CD4-positive, alpha-beta T cell treated with Interleukin-12 subunit alpha and Interleukin-12 subunit beta, for 1 hour (primary cell): ENCODE data around the gene KRT83.

Experiments used
- DNase-seq: peaks from one replicate; pipeline ENCODE4 v3.0.0-alpha.2; 2020

The KRT83 gene

DNA sequence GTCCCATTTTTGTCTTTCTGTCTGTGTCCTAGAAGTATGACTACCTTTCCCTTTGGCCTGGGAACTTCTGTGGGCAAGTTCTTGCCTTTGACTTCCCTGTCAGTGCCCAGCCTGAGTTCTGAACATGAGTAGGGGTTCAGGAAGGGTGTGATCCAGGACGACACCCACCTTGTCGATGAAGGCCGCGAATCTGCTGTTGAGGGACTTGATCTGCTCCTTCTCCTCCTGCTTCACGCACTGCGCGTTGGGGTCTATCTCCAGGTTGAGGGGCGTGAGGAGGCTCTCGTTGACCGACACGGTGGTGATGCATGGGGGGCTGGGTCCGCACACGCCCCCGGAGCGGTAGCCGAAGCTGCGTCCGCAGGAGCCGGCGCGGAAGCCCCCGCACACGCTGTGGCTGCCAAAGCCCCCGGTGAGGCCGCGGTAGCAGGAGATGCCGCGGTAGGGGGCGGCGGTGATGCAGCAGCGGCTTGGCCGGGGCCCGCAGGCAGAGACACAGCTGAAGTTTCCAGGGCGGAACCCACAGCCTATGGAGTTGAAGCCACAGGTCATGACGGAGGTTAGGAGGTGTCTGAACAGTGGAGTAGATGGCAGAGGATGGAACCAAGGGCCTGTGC is at the start of gene KRT83:
KRT83 (minus strand) TSS at position 615 of the 617 bp plus-strand sequence; CDS start at position 552, 63 bp downstream.
- DNase-seq, result no peak

DNA sequence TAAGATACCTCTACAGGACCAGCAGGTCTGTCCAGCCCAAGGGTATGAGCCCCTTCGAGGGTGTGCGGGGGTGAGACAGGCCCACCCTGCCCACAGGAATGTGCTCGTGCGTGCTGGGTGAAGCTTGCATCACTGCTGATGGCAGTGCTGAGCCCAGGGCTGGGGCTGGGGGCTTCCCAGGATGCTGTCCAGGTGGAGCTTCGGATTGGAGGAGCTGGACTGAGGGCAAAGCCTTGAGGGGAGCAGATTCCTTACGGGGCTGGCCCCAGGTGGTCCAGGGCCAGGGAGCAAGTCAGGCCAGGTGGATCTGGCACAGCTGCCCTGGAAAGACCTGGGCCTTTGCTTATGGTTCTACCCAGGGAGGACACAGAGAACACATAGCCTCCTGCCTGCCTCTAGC is 48.6 kb upstream of the KRT83 start:
- DNase-seq, result no peak

DNA sequence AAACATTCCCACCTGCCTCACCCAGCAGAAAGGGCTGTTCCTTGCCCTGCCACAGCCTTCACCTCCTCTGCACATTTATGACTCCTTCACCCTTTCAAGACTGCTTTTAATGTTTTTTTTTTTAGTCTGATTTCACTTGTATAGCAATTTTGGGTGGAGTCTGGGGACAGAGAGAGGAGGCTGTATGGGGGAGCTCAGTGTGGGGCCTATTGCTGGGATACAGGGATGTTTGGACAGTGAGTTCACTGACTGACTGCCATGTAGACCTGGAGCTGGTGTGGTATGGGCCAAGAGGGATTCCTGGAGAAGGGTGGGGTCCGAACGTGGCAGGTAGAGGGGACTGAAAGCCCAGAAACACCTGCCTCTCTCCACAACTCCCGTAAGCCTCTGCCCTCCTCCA is 48.0 kb upstream of the KRT83 start:
- no peak for DNase-seq

DNA sequence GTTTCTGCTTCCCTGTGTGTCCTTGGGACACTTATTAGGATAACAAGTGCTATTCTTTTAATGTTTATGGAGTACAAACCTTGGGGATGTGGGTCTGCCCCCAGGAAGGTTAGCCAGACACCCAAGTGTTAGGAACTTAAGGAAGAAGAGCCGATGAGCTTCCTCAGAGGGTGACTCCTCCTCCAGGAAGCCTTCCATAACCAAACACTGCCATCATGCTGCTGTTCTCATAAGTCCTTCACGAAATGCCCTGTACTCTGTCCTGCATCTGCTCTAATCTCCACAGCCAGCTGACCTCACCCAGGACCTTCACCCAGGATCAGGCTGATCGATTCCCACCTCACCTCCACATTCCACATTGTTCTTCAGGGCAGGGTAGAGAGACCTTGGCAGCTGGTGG is 47.3 kb upstream of the KRT83 start:
- DNase-seq, result no peak

DNA sequence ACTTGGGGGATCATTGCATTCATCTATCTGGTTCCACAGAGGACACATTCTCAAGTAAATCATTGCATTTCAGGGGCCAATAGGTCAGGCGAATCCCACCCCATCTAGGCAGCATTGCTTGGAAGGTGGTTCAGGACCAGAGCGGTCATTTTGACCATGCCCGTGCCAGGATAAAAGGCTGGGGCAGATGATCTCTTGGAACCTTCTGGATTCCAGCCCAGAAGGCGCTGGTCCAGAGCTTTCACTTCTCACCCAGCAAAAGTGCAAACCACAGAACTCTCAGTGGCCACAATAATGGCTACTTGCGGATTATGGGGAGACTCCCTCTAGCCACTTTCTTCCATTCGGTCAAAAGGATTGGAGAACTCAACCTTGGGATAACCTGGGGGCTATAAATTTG is 46.7 kb upstream of the KRT83 start:
- DNase-seq, result no peak

DNA sequence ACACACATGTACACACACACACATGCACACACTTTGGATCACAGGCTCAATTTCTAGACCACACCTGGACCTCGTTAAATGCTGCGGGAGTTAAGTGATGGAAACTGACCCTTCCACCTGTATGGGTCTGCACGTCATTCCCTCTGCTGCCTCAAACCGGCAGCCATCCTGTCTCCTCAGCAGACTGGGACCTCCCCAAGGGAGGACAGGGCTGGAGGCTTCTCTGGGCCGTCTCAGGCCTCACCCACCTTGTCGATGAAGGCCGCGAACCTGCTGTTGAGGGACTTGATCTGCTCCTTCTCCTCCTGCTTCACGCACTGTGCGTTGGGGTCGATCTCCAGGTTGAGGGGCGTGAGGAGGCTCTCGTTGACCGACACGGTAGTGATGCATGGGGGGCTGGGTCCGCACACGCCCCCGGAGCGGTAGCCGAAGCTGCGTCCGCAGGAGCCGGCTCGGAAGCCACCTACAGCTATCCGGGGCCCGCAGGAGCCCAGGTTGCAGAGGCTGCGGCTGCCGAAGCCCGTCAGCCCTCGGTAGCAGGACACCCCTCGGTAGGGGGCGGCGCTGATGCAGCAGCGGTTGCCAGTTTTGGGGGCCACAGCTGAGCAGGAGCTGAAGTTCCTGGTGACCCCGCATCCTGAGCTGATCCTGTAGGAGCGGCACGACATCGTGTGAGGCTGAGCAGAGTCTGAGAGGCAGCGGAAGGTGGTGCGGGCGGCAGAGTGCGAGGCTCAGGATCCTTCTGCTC is 45.7 kb upstream of the KRT83 start, which contains the start of gene KRT85:
KRT85 (minus strand) TSS at position 744 of the 748 bp plus-strand sequence; CDS start at position 668, 76 bp downstream.
- DNase-seq, result no peak

DNA sequence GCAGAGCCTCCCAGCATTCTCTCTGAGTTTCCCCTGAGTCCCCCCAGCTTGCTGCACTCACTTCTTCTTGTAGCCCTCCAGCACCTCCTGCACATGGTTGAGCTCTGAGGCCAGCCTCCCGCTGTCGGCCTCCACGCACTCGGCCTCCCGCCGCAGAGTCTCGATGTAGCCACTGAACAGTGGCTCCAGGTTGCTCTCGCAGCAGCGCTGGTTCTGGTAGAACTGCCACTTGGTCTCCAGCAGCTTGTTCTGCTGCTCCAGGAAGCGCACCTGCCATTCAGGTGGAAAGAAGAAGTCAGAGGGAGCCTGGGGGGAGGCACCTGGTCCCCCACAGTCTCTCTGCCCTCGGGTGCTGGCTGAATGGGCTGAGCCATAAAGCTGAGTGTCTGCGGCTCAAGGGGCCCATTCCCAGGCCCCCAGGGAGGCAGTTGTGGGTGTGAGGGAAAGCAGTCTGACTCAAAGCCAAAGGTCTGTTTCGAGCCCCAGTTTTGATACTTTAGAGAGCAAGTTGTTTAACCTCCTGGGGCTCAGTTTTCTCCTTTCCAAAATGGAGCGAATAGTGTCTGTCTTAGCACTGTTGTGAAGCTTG is 43.8 kb upstream of the KRT83 start:
- DNase-seq, result no peak

DNA sequence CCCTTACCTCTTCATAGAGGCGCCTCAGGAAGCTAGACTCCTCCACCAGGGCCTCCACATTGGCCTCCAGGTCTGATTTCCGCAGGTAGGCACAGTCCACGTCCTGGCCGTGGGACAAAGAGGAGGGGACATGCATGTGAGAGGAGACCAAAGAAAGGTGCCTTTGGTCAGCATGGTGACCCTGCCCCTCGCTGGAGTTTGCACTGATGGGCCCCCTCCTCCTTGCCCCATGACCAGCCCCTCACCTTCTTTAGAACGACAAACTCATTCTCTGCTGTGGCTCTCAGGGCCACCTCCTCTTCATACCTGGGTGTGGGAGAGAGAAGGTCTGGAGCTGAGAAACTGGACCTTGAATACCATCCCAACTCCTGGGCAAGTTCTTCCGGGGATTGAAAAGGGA is 42.9 kb upstream of the KRT83 start:
- DNase-seq, result no peak

DNA sequence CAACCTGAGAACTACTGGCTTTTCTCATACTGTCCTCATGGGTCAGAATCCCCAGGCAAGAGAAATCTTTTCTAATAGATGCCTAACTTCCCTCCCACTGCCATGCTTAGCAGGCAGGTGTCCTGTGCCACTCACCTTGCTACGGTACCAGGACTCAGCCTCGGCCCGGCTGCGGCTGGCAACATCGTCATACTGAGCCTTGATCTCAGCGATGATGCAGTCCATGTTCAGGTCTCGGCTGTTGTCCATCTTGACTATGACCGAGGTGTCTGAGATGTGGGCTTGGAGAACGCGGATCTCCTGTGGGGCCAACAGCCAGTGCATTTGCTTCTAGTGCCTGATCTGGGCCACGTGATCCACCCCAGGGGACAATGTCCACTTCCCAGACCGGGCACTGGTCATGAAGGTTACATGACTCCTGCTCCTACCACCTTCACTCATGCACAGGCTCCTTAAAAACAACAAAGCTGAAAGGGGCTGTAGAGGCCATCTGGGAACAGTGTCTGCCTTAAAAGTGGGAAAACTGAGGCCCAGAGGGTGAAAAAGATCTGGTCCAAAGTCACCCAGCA is 42.0 kb upstream of the KRT83 start:
- DNase-seq, result no peak

DNA sequence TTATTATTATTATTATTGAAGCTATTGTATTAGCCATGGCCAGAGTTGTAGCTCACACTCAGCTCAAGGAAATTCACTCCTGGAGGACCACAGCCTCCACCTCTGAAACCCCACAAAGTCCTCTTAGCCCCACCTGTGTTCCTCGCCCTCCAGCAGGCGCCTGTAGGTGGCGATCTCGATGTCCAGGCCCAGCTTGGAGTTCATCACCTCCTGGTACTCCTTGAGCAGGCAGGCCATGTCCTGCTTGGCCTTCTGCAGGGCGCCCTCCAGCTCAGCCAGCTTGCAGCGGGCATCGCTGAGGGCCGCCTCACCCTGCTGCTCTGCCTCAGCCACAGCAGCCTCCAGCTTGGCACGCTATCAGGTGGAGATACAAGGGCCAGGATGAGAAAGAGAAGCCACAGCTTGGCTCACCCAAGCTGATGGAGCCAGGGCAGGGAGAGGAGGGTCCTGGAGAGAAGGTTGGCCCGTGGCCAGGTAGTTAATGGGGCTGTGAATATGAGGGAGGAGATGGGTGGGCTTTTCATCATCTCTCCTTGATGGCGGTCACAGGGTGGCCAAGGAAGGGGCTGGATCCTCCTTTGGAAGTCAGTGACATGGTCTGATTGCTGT is 41.0 kb upstream of the KRT83 start:
- DNase-seq, result no peak

DNA sequence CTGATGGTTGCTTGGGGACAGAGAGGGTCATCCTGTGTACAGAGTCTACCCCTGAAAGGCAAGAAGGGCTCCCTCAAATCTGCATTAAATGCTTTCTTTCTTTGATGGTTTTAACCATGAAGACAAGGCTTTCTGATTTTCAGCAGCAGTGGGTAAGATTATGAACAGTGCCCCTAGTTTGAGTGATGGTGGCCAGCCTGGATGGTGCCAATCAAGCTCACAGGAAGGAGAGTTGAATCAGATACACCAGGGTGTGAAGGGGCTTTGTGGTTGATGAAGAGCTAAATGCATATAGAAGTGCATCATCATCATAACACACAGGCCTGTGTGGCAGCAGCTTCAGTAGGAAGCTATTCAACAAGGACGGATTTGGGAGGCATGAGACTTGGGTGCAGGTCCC is 40.4 kb upstream of the KRT83 start:
- DNase-seq, result no peak

DNA sequence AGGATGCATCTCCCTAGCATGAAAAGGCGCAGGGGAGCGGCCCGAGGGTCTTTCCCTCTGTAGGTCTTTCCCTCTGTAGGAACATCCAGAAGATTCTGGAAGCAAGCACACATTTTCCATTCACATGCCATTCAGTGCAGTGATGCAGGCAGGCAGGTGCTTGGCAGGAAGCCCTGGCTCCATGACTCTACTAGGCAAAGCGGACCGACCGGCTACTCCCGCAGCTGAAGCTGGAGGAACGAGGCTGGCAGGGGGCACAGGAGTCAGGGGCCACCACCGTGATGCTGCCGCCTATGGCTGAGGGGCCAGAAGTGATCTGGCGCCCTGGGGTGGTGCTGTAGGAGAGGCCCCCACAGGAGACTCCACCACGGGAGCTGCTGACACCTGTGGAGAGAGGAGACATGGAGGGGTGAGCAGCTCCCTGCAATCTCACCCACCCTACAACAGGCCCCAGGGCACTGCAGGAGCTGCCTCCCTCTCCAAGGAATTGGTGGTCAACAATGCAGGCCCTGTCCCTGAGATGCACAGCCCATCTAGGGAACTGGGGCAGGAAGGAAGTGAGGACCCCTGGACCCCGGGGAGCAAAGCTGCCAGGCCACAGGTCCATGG is 39.6 kb upstream of the KRT83 start:
- no peak for DNase-seq

DNA sequence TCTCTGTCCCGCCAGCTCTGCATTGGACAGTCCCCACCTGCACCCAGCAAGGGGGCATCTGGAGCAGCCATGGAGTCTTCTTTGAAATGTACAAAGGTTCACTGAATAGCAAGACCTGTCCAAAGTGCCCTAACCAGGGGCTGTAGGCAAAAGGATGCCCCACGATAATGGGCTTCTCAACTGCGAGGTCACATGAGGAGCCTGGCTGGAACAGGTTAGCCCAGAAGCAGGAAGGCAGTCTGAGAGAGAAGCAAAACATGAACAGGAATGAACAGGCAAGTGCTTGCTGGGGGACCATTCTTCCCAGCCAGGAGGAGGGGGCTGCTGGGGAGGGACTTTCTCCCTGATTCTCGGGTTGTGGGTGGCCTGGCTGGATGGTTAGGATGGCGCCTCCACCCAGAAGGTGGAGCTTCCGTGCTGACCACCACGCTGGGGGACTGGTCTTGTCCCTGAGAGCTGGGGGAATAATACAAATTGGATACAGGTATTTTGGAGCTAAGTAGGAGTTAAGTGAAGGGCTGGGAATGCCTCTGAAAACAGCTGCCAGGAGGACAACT is 39.0 kb upstream of the KRT83 start:
- DNase-seq, result no peak

DNA sequence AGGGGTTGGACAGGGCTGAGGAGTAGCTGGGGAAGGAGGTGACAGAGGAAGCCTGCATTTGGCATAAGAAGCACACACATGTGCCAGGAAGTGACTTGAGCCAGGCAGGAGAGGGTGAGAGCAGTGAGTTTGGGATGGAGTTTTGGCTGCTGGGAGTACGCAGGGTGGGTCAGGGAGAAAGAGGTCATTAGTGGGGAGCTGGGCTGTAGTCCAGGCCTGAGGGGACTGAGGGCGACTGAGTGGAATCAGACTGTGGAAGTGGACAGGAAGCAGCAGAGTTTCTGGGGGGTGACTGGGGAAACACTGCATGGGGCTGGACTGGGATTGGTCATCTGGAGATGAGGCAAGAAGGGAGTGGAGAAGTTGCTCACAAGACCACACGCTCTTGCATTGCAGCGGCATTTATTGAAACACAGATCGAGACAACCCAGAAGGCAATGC is 38.4 kb upstream of the KRT83 start:
- no peak for DNase-seq

DNA sequence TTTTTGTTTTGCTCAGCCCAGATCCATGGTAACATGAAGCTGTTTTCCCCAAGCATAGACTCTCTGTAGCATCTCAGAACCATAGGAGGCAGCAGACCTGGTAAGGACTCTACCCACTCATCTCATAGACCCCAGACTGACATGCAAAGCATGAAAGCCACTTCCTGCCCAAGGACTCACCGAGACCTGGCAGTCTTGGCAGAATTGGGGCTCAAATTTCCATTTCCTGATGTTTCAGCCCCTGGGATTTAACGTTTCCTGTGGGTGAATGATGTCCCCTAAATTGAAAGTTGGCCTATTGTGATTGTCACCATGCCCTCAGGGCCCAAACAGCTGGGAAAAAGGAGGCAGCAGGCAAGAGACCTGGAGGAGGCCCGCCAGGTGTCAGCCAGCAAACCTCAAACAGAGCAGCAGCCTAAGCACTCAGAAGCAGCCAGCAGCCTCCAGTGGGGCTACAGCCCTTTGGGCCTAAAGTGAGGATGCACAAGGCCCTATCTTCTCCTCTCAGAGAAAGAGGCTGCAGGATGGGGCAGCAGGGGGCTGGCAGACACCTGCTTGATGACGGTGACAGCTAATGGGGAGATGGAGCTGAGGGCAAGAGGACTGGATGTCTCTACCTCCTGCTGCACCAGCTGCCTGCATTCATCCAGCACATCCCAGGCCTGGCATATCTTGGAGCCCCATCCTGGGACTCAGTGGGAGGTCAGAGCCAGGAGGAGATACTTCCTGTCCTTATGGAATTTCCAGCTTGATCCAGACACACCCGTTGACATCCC is 37.6 kb upstream of the KRT83 start:
- DNase-seq, result peak; percentile 16

DNA sequence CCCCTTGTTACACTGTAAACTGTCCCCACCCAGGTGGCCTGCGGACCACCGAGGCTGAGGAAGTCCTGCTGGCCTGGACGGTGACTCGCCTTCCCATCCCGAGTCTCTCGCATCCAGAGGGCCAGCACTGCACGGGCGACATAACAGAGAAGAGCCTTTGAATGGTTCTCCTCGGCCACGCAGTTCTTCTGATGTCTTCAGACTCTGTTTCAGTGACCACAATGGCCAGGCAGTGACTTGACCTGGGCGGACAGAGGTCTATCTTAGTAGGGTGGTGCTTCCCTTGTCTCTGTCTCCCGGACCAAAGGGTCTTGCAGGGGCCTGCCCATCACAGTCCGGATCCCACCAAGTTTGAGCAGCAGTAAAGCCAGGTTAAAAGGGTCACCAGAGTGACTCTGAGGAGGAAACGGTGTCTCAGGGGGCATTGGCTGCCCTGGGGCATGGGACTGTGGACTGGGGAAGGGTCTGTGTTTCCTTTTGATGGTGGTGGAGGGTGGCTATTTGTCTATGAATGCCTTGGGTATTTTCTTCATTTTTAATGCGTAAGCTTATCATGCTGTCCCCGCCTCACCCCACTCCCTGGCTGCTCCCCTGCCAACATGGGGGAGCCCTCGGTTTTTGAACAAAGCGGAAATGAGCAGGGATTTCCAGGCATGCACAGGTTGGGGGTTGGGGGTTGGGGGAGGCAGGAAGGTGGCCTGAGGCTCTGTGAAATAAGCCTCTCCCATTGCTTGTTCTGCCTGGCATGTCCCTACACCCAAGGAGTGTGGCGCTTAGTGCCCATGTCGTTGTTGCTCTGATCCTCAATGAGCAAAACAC is 35.8 kb upstream of the KRT83 start:
- no peak for DNase-seq

DNA sequence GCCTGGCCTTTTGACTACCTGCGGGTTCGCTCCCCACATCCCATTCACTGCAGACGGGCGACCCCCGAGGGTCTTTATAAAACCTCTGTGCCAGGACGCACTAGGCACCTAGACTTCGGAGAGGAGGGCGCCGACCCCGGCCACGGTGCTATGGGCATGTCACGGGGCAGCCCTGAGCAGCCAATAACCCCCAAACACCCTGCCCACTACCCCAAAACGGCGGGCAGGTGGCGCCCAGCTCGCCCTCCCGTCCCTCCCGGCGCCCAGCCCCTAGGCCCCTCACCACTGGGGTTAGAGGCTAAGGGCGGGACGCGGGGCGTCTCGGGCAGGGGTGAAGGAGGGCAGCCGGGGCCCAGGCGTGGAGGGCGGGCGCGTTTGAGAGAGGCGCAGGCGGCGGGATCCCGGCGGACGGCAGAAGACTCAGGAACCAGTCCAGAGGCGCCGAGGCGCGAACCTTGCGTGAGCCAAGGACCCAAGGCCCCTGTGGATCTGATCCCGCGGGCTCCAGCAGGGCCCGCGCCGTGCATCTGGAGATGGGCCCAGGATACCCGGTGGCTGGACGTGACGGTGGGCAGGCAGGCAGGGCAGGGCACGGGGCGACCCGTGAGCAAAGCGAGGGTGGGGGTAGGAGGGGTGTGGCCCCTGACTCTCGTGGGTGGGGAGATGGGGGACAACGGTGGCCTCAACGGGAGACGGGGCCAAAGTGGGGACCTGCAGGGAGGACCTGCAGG is 35.0 kb upstream of the KRT83 start:
- DNase-seq, result no peak

DNA sequence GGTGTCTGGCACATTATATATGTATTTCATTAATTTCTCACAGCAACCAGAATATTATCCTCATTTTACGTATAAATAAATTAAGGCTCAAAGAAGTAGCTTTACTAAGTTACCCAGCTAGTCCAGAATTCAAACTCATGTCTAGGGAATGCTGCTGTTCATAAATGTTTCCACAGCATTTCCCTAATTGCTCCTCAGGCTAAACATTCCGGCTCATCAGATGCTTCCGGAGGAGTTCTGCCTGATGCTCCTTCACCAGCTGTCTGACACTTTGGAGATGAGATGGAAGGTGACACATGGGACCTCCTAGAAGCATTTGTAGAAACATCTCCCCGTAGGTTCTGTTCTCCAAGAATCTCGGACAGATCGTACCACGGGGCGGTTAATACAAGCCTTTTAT is 34.0 kb upstream of the KRT83 start:
- no peak for DNase-seq

DNA sequence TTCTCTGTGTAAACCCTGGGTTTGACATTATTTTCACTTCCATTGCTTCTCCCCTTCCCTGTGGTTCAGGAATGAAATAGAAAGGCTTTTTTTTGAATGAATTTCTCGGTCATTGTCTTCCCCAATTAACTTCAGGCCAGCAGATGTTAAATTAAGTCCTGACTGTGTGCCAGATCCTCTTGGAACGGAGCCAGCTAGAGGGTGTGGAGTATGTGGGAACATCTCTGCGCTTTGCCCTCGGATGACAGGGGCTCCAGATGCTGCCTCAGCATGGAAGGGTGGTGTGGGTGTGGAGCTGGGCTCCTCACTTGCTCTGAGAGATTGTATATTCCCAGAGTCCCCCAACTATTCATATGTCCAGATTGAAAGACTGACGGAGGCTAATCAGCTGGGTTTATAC is 33.0 kb upstream of the KRT83 start:
- DNase-seq, result no peak

DNA sequence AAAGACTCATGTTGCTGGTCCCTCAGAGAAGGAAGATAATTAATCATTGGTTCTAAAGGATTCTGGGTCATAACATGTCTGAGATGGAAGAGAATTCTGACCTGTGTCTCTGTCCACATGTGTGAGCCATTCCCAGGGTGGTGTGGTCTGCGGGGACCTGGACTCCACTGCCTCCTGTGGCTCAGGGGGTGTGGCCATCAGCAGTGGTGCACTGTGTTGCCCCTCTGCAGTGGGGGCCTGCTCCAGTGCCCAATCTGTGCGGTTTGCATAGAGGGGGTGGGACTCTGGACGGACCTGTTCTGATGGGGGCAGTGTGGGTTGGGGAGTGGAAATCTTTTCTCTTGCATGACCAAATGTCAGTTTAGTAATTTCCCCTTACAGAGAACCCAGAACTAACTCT is 32.6 kb upstream of the KRT83 start:
- DNase-seq, result no peak
